ENCODE measurements around the gene MTRR.

GRCh38 chr5:7878381-7878873 is 9.5 kb downstream of the MTRR start:
- TF ChIP-seq OSR1 (CRISPR knock-in tag; IDR thresholded peaks at IDR 0.05), result no peak
- no peak for TF ChIP-seq ISL1 (CRISPR knock-in tag; IDR thresholded peaks at IDR 0.05)
- TF ChIP-seq, protein P1, sequence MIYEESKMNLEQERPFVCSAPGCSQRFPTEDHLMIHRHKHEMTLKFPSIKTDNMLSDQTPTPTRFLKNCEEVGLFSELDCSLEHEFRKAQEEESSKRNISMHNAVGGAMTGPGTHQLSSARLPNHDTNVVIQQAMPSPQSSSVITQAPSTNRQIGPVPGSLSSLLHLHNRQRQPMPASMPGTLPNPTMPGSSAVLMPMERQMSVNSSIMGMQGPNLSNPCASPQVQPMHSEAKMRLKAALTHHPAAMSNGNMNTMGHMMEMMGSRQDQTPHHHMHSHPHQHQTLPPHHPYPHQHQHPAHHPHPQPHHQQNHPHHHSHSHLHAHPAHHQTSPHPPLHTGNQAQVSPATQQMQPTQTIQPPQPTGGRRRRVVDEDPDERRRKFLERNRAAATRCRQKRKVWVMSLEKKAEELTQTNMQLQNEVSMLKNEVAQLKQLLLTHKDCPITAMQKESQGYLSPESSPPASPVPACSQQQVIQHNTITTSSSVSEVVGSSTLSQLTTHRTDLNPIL (CRISPR knock-in tag; IDR thresholded peaks at IDR 0.05; ENCODE audit: low read depth), result no peak
- TF ChIP-seq ARNTL (CRISPR knock-in tag; IDR thresholded peaks at IDR 0.05; ENCODE audit: borderline replicate concordance, low read depth), result no peak
- TF ChIP-seq, protein P2, sequence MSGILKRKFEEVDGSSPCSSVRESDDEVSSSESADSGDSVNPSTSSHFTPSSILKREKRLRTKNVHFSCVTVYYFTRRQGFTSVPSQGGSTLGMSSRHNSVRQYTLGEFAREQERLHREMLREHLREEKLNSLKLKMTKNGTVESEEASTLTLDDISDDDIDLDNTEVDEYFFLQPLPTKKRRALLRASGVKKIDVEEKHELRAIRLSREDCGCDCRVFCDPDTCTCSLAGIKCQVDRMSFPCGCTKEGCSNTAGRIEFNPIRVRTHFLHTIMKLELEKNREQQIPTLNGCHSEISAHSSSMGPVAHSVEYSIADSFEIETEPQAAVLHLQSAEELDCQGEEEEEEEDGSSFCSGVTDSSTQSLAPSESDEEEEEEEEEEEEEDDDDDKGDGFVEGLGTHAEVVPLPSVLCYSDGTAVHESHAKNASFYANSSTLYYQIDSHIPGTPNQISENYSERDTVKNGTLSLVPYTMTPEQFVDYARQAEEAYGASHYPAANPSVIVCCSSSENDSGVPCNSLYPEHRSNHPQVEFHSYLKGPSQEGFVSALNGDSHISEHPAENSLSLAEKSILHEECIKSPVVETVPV (CRISPR knock-in tag; IDR thresholded peaks at IDR 0.05), result no peak
- TF ChIP-seq, protein P3, sequence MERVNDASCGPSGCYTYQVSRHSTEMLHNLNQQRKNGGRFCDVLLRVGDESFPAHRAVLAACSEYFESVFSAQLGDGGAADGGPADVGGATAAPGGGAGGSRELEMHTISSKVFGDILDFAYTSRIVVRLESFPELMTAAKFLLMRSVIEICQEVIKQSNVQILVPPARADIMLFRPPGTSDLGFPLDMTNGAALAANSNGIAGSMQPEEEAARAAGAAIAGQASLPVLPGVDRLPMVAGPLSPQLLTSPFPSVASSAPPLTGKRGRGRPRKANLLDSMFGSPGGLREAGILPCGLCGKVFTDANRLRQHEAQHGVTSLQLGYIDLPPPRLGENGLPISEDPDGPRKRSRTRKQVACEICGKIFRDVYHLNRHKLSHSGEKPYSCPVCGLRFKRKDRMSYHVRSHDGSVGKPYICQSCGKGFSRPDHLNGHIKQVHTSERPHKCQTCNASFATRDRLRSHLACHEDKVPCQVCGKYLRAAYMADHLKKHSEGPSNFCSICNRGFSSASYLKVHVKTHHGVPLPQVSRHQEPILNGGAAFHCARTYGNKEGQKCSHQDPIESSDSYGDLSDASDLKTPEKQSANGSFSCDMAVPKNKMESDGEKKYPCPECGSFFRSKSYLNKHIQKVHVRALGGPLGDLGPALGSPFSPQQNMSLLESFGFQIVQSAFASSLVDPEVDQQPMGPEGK (CRISPR knock-in tag; IDR thresholded peaks at IDR 0.05; ENCODE audit: borderline replicate concordance), result no peak

Measured in SK-N-SH treated with all-trans-retinoic acid at 6 μM for 48 hours (cell line).